Effector CD8-positive, alpha-beta T cell (primary cell): ENCODE results near the gene AICDA.
"Not testable (repeated sequence)": the region's sequence is repeated elsewhere in the genome, so short reads cannot be mapped to it uniquely, and the experiment has no call there.

Experiments
- DNase-seq: peaks from one replicate; lab custom pipeline; 2025; lab: John Stamatoyannopoulos, UW
- total RNA-seq, 4 experiments: gene quantifications; one replicate each; lab custom pipeline; 2026; lab: John Stamatoyannopoulos, UW

Gene AICDA
- 0 to 0.18 (median 0) reads per million in 4 experiments for total RNA-seq

- DNase-seq = no peak
Observed at GRCh38 chr12:8612629-8613028, at the start of gene AICDA. Gene AICDA (minus strand): TSS chr12:8612859. CDS start chr12:8612767, 92 bp downstream.

- no peak for DNase-seq
Observed at GRCh38 chr12:8661751-8662150, 49.1 kb upstream of the AICDA start.

- no peak for DNase-seq
Observed at GRCh38 chr12:8661016-8661415, 48.4 kb upstream of the AICDA start.

- no peak for DNase-seq
Observed at GRCh38 chr12:8658346-8658745, 45.7 kb upstream of the AICDA start.

GRCh38 chr12:8655421-8655820, 42.8 kb upstream of the AICDA start:
- DNase-seq = no peak

GRCh38 chr12:8648576-8649205, 36.0 kb upstream of the AICDA start:
- no peak for DNase-seq

- DNase-seq = no peak
Observed at GRCh38 chr12:8647968-8648367, 35.3 kb upstream of the AICDA start.

- DNase-seq = no peak
Observed at GRCh38 chr12:8644345-8645248, 31.9 kb upstream of the AICDA start.

- DNase-seq = no peak
Observed at GRCh38 chr12:8642775-8643174, 30.1 kb upstream of the AICDA start.

- DNase-seq = no peak
Observed at GRCh38 chr12:8639936-8640335, 27.3 kb upstream of the AICDA start.

GRCh38 chr12:8638951-8639350, 26.3 kb upstream of the AICDA start:
- DNase-seq = no peak

- no peak for DNase-seq
Observed at GRCh38 chr12:8637666-8638065, 25.0 kb upstream of the AICDA start.

- DNase-seq = no peak
Observed at GRCh38 chr12:8637244-8637643, 24.6 kb upstream of the AICDA start.

GRCh38 chr12:8636581-8636980, 23.9 kb upstream of the AICDA start:
- DNase-seq = no peak

- DNase-seq = not testable (repeated sequence)
Observed at GRCh38 chr12:8636007-8636346, 23.3 kb upstream of the AICDA start.

GRCh38 chr12:8635342-8636006, 22.8 kb upstream of the AICDA start:
- DNase-seq = not testable (repeated sequence)

- DNase-seq = no peak
Observed at GRCh38 chr12:8630131-8630530, 17.5 kb upstream of the AICDA start.

GRCh38 chr12:8629486-8630033, 16.9 kb upstream of the AICDA start:
- no peak for DNase-seq

GRCh38 chr12:8628731-8629130, 16.1 kb upstream of the AICDA start:
- no peak for DNase-seq

GRCh38 chr12:8624750-8625149, 12.1 kb upstream of the AICDA start:
- DNase-seq = not testable (repeated sequence)

- DNase-seq = no peak
Observed at GRCh38 chr12:8622646-8623045, 10.0 kb upstream of the AICDA start.

GRCh38 chr12:8615206-8615605, 2.5 kb upstream of the AICDA start:
- DNase-seq = no peak
